Panc1 (cell line): ENCODE results near the gene RNF144A. TPM values are rescaled to one million over a fixed set of nuclear protein-coding genes. Genes with fewer than 3 reads are reported as not detected.

Source experiments
- ATAC-seq: fragments of 200-7000 bp; cut with Tn5 transposase; 2 replicates; pipeline ENCODE4 v1.9.1; 2020; ENCODE audit warnings: mild to moderate bottlenecking, moderate library complexity
- BruUV-seq: library from RNA; stranded (reverse); fragments of 400-500 nt; replicated peaks from 2 replicates; lab custom pipeline; 2021; lab: Mats Ljungman, UMichigan
- CTCF ChIA-PET: fragments of 300-600 bp; sonication (Branson Sonifier 250); formaldehyde crosslinking; loops from one replicate; lab custom pipeline; 2022; ENCODE audit warnings: antibody characterized with exemption; lab: Charles Lee
- POLR2A ChIA-PET: fragments of 300-600 bp; sonication (Branson Sonifier 250); formaldehyde crosslinking; loops from one replicate; lab custom pipeline; 2022; ENCODE audit warnings: antibody characterized with exemption; lab: Charles Lee
- DNase-seq: peaks from one replicate; pipeline ENCODE4 v3.0.0-alpha.2; 2010; ENCODE audit warnings: low read depth, low spot score
- H3K27ac ChIP-seq: 2 replicates; pipeline ENCODE4 v1.5.1; 2011; ENCODE audit warnings: mild to moderate bottlenecking, low read length, inconsistent platforms
- H3K27me3 ChIP-seq: fragments of 200-500 bp; sonication (Bioruptor generic); 2 replicates; pipeline ENCODE4 v1.6.0; 2014; ENCODE audit warnings: low read length, inconsistent platforms; ENCODE audit not compliant: control insufficient read depth, insufficient read depth
- H3K36me3 ChIP-seq: fragments of 200-500 bp; sonication (Bioruptor generic); 2 replicates; pipeline ENCODE4 v1.5.1; 2014; ENCODE audit warnings: inconsistent platforms, mild to moderate bottlenecking, low read length, moderate library complexity; ENCODE audit not compliant: control insufficient read depth, insufficient read depth
- H3K4me1 ChIP-seq: 2 replicates; pipeline ENCODE4 v1.5.1; 2011; ENCODE audit warnings: inconsistent platforms, mild to moderate bottlenecking, low read length, moderate library complexity; ENCODE audit not compliant: control insufficient read depth, insufficient read depth
- H3K4me3 ChIP-seq, 2 experiments: 2 replicates each; pipeline ENCODE4 v1.5.1; 2011 to 2012; ENCODE audit warnings: low read depth in 2 of 2, low read length in 2 of 2, mild to moderate bottlenecking in 2 of 2, inconsistent platforms in 1 of 2, moderate library complexity in 1 of 2
- H3K9me3 ChIP-seq: fragments of 200-500 bp; sonication (Bioruptor generic); 2 replicates; pipeline ENCODE4 v1.5.1; 2014; ENCODE audit warnings: low read depth, mild to moderate bottlenecking, inconsistent platforms, low read length, moderate library complexity; ENCODE audit not compliant: control insufficient read depth, insufficient read depth
- POLR2AphosphoS5 ChIP-seq: IDR thresholded peaks from 2 replicates; pipeline ENCODE4 v1.6.1; 2012; ENCODE audit warnings: mild to moderate bottlenecking, low read depth, low read length, moderate library complexity
- SIN3A ChIP-seq: IDR thresholded peaks from 2 replicates; pipeline ENCODE4 v1.6.1; 2012; ENCODE audit warnings: low read depth, mild to moderate bottlenecking, low read length, moderate library complexity, borderline replicate concordance; ENCODE audit not compliant: insufficient read depth
- TCF7L2 ChIP-seq: IDR thresholded peaks from 2 replicates; pipeline ENCODE4 v1.6.1; 2011; ENCODE audit warnings: mild to moderate bottlenecking, low read depth, low read length, inconsistent platforms
- in situ Hi-C: cut with HindIII; loops from 2 replicates; pipeline ENCODE4 v1.10.0; 2016; ENCODE audit warnings: low sequenced_read_pairs, low pct_unique_long_range_greater_than_20kb
- intact Hi-C: fragments of 100-400 bp; cut with micrococcal nuclease; formaldehyde crosslinking; loops from one replicate; pipeline ENCODE4 v1.10.0; 2022; ENCODE audit not compliant: unreplicated experiment
- total RNA-seq: library from RNA; stranded (reverse); gene quantifications from one replicate; pipeline ENCODE4 v1.2.1, GENCODE V29; 2021; ENCODE audit not compliant: unreplicated experiment
- TF ChIP-seq, protein P1 (sequence below), 2 experiments: IDR thresholded peaks; 2 replicates each; pipeline ENCODE4 v1.6.1; 2011 to 2012; ENCODE audit warnings: low read depth in 2 of 2, control low read depth in 1 of 2, low read length in 1 of 2, mild to moderate bottlenecking in 1 of 2, moderate library complexity in 1 of 2; ENCODE audit not compliant: insufficient read depth in 1 of 2
- TF ChIP-seq, protein P2 (sequence below): fragments of 450-650 bp; IDR thresholded peaks from 2 replicates; pipeline ENCODE4 v1.5.1; 2017; ENCODE audit warnings: mild to moderate bottlenecking

RNF144A gene
- total RNA-seq, 1 experiment from 2014 or later: 5.4 TPM

DNA sequence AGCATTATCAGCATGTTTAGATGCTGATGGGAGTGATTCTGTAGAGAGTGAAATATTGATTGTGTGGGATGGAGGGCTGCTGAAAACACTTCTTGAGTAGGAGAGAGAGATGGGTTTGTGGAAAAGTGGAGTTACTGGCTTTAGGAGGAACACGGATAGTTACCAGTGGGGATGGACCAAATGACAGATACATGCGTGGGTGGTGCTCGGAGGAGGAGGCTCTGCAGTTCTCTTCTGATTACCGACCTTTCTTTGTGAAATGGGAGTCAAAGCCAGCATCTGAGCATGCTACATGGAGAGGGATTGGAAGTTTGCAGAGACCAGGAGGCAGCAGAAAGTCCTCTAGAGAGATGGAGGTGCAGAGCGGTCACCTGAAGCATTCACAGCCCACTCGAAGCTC is 26.3 kb downstream of the RNF144A start:
- Histone ChIP-seq H3K36me3 (no peaks in the 10 kb centered on the region), H3K4me1 (no peaks in the 10 kb centered on the region), H3K27ac (no peak overlapping the region), H3K9me3 (no peaks in the 10 kb centered on the region), H3K27me3 (no peaks in the 10 kb centered on the region), H3K4me3 (no peak overlapping the region)
- DNase-seq: no peak
- POLR2A ChIA-PET: no interaction called here
- in situ Hi-C loops: no loop called here
- ATAC-seq: no peak
- no TSS peak for BruUV-seq
- intact Hi-C loops: no loop called here
- CTCF ChIA-PET: no interaction called here
- TF ChIP-seq, protein P1, sequence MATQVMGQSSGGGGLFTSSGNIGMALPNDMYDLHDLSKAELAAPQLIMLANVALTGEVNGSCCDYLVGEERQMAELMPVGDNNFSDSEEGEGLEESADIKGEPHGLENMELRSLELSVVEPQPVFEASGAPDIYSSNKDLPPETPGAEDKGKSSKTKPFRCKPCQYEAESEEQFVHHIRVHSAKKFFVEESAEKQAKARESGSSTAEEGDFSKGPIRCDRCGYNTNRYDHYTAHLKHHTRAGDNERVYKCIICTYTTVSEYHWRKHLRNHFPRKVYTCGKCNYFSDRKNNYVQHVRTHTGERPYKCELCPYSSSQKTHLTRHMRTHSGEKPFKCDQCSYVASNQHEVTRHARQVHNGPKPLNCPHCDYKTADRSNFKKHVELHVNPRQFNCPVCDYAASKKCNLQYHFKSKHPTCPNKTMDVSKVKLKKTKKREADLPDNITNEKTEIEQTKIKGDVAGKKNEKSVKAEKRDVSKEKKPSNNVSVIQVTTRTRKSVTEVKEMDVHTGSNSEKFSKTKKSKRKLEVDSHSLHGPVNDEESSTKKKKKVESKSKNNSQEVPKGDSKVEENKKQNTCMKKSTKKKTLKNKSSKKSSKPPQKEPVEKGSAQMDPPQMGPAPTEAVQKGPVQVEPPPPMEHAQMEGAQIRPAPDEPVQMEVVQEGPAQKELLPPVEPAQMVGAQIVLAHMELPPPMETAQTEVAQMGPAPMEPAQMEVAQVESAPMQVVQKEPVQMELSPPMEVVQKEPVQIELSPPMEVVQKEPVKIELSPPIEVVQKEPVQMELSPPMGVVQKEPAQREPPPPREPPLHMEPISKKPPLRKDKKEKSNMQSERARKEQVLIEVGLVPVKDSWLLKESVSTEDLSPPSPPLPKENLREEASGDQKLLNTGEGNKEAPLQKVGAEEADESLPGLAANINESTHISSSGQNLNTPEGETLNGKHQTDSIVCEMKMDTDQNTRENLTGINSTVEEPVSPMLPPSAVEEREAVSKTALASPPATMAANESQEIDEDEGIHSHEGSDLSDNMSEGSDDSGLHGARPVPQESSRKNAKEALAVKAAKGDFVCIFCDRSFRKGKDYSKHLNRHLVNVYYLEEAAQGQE (IDR thresholded peaks at IDR 0.05; ENCODE audit: insufficient read depth in 1 of 2, low read depth in 2 of 2, low read length in 1 of 2): no peak
- TF ChIP-seq SIN3A (no peak), TCF7L2 (no peak), POLR2AphosphoS5 (no peak)
- TF ChIP-seq, protein P2, sequence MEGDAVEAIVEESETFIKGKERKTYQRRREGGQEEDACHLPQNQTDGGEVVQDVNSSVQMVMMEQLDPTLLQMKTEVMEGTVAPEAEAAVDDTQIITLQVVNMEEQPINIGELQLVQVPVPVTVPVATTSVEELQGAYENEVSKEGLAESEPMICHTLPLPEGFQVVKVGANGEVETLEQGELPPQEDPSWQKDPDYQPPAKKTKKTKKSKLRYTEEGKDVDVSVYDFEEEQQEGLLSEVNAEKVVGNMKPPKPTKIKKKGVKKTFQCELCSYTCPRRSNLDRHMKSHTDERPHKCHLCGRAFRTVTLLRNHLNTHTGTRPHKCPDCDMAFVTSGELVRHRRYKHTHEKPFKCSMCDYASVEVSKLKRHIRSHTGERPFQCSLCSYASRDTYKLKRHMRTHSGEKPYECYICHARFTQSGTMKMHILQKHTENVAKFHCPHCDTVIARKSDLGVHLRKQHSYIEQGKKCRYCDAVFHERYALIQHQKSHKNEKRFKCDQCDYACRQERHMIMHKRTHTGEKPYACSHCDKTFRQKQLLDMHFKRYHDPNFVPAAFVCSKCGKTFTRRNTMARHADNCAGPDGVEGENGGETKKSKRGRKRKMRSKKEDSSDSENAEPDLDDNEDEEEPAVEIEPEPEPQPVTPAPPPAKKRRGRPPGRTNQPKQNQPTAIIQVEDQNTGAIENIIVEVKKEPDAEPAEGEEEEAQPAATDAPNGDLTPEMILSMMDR: no peak

DNA sequence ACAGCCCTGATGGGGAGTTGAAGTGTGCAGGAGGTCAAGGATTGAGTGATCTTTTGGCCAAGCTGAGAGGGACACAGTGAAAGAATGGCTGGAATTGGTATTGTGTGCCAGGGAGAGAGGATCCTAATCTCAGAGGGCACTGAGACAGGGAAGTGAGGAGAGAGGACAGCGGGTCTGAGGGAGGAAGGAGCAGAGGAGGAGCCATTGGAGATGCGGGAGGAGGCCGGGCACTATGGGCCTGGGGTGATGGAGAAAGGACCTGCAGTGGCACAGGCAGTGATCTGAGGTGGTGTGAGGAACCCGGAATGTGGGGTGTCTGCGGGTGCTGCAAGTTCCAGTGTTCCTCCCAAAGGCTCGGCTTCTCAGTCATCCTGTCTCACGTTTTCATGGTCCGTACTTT is 26.8 kb downstream of the RNF144A start:
- in situ Hi-C loops: no loop called here
- no peaks in the 10 kb centered on the region for H3K36me3 ChIP-seq
- intact Hi-C loops: no loop called here
- POLR2A ChIA-PET: no interaction called here
- DNase-seq (no peak), ATAC-seq (no peak)
- no peak overlapping the region for H3K27ac ChIP-seq
- no peaks in the 10 kb centered on the region for H3K4me1 ChIP-seq
- no TSS peak for BruUV-seq
- H3K27me3 ChIP-seq: no peaks in the 10 kb centered on the region
- no peak overlapping the region for H3K4me3 ChIP-seq
- CTCF ChIA-PET: no interaction called here
- TF ChIP-seq, protein P1 (IDR thresholded peaks at IDR 0.05; ENCODE audit: insufficient read depth in 1 of 2, low read depth in 2 of 2, low read length in 1 of 2): no peak
- TF ChIP-seq POLR2AphosphoS5 (no peak), TCF7L2 (no peak), SIN3A (no peak)
- TF ChIP-seq, protein P2: no peak
- no peaks in the 10 kb centered on the region for H3K9me3 ChIP-seq
